HEK293 (cell line): ENCODE data around the gene BTG4.

ENCODE experiments used
- GLI2 ChIP-seq: fragments of 450-650 bp; formaldehyde crosslinking; IDR thresholded peaks from 2 replicates; pipeline ENCODE4; 2017; ENCODE audit warnings: missing biosample characterization, missing genetic modification characterization, low read depth, borderline replicate concordance
- HIC1 ChIP-seq: fragments of 450-650 bp; formaldehyde crosslinking; IDR thresholded peaks from 2 replicates; pipeline ENCODE4 v1.5.1; 2016; ENCODE audit warnings: missing biosample characterization, missing genetic modification characterization
- HOXC10 ChIP-seq: sonication (generic); formaldehyde crosslinking; IDR thresholded peaks from 2 replicates; pipeline ENCODE4 v1.8.1; 2023; ENCODE audit warnings: mild to moderate bottlenecking, missing genetic modification reagents
- RBAK ChIP-seq: fragments of 450-650 bp; formaldehyde crosslinking; IDR thresholded peaks from 2 replicates; pipeline ENCODE4 v1.5.1; 2016; ENCODE audit warnings: missing biosample characterization, missing genetic modification characterization
- REPIN1 ChIP-seq: fragments of 450-650 bp; formaldehyde crosslinking; IDR thresholded peaks from 2 replicates; pipeline ENCODE4 v1.5.1; 2017; ENCODE audit warnings: missing biosample characterization, missing genetic modification characterization, low read depth
- SALL2 ChIP-seq: fragments of 450-650 bp; formaldehyde crosslinking; IDR thresholded peaks from 2 replicates; pipeline ENCODE4 v1.5.0; 2017; ENCODE audit warnings: missing biosample characterization, mild to moderate bottlenecking, missing genetic modification characterization, borderline replicate concordance
- SP3 ChIP-seq: fragments of 450-650 bp; formaldehyde crosslinking; IDR thresholded peaks from 2 replicates; pipeline ENCODE4 v1.5.1; 2016; ENCODE audit warnings: missing biosample characterization, missing genetic modification characterization
- ZBTB17 ChIP-seq: fragments of 450-650 bp; formaldehyde crosslinking; IDR thresholded peaks from 2 replicates; pipeline ENCODE4 v1.5.1; 2016; ENCODE audit warnings: missing biosample characterization, missing genetic modification characterization
- ZEB2 ChIP-seq: fragments of 450-650 bp; formaldehyde crosslinking; IDR thresholded peaks from 2 replicates; pipeline ENCODE4 v1.5.1; 2016; ENCODE audit warnings: missing biosample characterization, missing genetic modification characterization
- ZNF148 ChIP-seq: fragments of 450-650 bp; formaldehyde crosslinking; IDR thresholded peaks from 2 replicates; pipeline ENCODE4 v1.5.0; 2017; ENCODE audit warnings: missing biosample characterization, missing genetic modification characterization, borderline replicate concordance
- ZNF16 ChIP-seq: fragments of 450-650 bp; formaldehyde crosslinking; IDR thresholded peaks from 2 replicates; pipeline ENCODE4 v1.5.1; 2016; ENCODE audit warnings: low read depth, missing biosample characterization, missing genetic modification characterization
- ZNF174 ChIP-seq: fragments of 450-650 bp; formaldehyde crosslinking; IDR thresholded peaks from 2 replicates; pipeline ENCODE4 v1.5.0; 2017; ENCODE audit warnings: missing biosample characterization, mild to moderate bottlenecking, missing genetic modification characterization
- ZNF266 ChIP-seq: fragments of 450-650 bp; formaldehyde crosslinking; IDR thresholded peaks from 2 replicates; pipeline ENCODE4 v1.5.1; 2016; ENCODE audit warnings: missing biosample characterization, missing genetic modification characterization, low read depth
- ZNF391 ChIP-seq: fragments of 450-650 bp; formaldehyde crosslinking; IDR thresholded peaks from 2 replicates; pipeline ENCODE4 v1.5.1; 2016; ENCODE audit warnings: low read depth, missing biosample characterization, missing genetic modification characterization, borderline replicate concordance
- ZNF529 ChIP-seq: fragments of 450-650 bp; formaldehyde crosslinking; IDR thresholded peaks from 2 replicates; pipeline ENCODE4 v1.5.1; 2017; ENCODE audit warnings: missing genetic modification characterization, missing biosample characterization; ENCODE audit not compliant: insufficient replicate concordance
- ZNF600 ChIP-seq: fragments of 450-650 bp; formaldehyde crosslinking; IDR thresholded peaks from 2 replicates; pipeline ENCODE4 v1.5.1; 2016; ENCODE audit warnings: missing biosample characterization, missing genetic modification characterization
- ZNF623 ChIP-seq: fragments of 450-650 bp; formaldehyde crosslinking; IDR thresholded peaks from 2 replicates; pipeline ENCODE4 v1.5.1; 2016; ENCODE audit warnings: missing biosample characterization, missing genetic modification characterization
- ZNF837 ChIP-seq: fragments of 450-650 bp; formaldehyde crosslinking; IDR thresholded peaks from 2 replicates; pipeline ENCODE4 v1.5.1; 2016; ENCODE audit warnings: missing biosample characterization, missing genetic modification characterization
- ZSCAN18 ChIP-seq: fragments of 450-650 bp; formaldehyde crosslinking; IDR thresholded peaks from 2 replicates; pipeline ENCODE4 v1.5.1; 2016; ENCODE audit warnings: missing biosample characterization, missing genetic modification characterization
- ZSCAN30 ChIP-seq: fragments of 450-650 bp; IDR thresholded peaks from 2 replicates; pipeline ENCODE4 v1.5.1; 2018; ENCODE audit warnings: missing biosample characterization, mild to moderate bottlenecking, missing genetic modification characterization, moderate library complexity
- TF ChIP-seq, protein P1 (sequence below): fragments of 450-650 bp; formaldehyde crosslinking; IDR thresholded peaks from 2 replicates; pipeline ENCODE4 v1.5.1; 2016; ENCODE audit warnings: missing biosample characterization, missing genetic modification characterization
- TF ChIP-seq, protein P2 (sequence below): fragments of 450-650 bp; formaldehyde crosslinking; IDR thresholded peaks from 2 replicates; pipeline ENCODE4; 2016; ENCODE audit warnings: missing biosample characterization, missing genetic modification characterization
- TF ChIP-seq, protein P3 (sequence below): fragments of 450-650 bp; formaldehyde crosslinking; IDR thresholded peaks from 2 replicates; pipeline ENCODE4 v1.5.1; 2017; ENCODE audit warnings: missing biosample characterization, missing genetic modification characterization
- TF ChIP-seq, protein P4 (sequence below): fragments of 450-650 bp; formaldehyde crosslinking; IDR thresholded peaks from 2 replicates; pipeline ENCODE4 v1.5.1; 2016; ENCODE audit warnings: missing biosample characterization, missing genetic modification characterization, low read depth
- TF ChIP-seq, protein P5 (sequence below): fragments of 450-650 bp; IDR thresholded peaks from 2 replicates; pipeline ENCODE4 v1.5.1; 2018; ENCODE audit warnings: missing biosample characterization, mild to moderate bottlenecking, missing genetic modification characterization

BTG4 gene

GRCh38 chr11:111540114-111540936 is 28.1 kb upstream of the BTG4 start, which contains the start of gene LAYN (continued):
- TF ChIP-seq ZBTB17 (tag by site-specific recombination): no peak
- TF ChIP-seq, protein P1, sequence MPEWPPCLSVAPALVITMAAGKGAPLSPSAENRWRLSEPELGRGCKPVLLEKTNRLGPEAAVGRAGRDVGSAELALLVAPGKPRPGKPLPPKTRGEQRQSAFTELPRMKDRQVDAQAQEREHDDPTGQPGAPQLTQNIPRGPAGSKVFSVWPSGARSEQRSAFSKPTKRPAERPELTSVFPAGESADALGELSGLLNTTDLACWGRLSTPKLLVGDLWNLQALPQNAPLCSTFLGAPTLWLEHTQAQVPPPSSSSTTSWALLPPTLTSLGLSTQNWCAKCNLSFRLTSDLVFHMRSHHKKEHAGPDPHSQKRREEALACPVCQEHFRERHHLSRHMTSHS (tag by site-specific recombination): no peak
- TF ChIP-seq SP3: peak; percentile 77
- TF ChIP-seq, protein P2, sequence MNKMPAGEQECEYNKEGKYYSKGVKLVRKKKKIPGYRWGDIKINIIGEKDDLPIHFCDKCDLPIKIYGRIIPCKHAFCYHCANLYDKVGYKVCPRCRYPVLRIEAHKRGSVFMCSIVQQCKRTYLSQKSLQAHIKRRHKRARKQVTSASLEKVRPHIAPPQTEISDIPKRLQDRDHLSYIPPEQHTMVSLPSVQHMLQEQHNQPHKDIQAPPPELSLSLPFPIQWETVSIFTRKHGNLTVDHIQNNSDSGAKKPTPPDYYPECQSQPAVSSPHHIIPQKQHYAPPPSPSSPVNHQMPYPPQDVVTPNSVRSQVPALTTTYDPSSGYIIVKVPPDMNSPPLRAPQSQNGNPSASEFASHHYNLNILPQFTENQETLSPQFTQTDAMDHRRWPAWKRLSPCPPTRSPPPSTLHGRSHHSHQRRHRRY (tag by site-specific recombination): no peak
- TF ChIP-seq ZNF266 (tag by site-specific recombination): no peak
- TF ChIP-seq ZNF837 (tag by site-specific recombination): no peak
- no peak for TF ChIP-seq RBAK
- TF ChIP-seq ZNF16: no peak
- TF ChIP-seq ZNF174 (tag by site-specific recombination): no peak
- TF ChIP-seq HIC1: no peak
- TF ChIP-seq ZSCAN18 (tag by site-specific recombination): no peak
- no peak for TF ChIP-seq ZNF391 (tag by site-specific recombination)
- TF ChIP-seq ZSCAN30 (tag by site-specific recombination): peak; percentile 64; the same call in 1 of the 2 replicates
- no peak for TF ChIP-seq GLI2 (tag by site-specific recombination)
- TF ChIP-seq, protein P3, sequence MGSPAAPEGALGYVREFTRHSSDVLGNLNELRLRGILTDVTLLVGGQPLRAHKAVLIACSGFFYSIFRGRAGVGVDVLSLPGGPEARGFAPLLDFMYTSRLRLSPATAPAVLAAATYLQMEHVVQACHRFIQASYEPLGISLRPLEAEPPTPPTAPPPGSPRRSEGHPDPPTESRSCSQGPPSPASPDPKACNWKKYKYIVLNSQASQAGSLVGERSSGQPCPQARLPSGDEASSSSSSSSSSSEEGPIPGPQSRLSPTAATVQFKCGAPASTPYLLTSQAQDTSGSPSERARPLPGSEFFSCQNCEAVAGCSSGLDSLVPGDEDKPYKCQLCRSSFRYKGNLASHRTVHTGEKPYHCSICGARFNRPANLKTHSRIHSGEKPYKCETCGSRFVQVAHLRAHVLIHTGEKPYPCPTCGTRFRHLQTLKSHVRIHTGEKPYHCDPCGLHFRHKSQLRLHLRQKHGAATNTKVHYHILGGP (tag by site-specific recombination): no peak
- TF ChIP-seq HOXC10 (CRISPR knock-in tag): no peak
- TF ChIP-seq ZNF623 (tag by site-specific recombination): no peak
- no peak for TF ChIP-seq ZNF148 (tag by site-specific recombination)
- TF ChIP-seq ZNF529 (tag by site-specific recombination): no peak
- no peak for TF ChIP-seq ZNF600 (tag by site-specific recombination)
- TF ChIP-seq REPIN1 (tag by site-specific recombination): no peak
- TF ChIP-seq, protein P4, sequence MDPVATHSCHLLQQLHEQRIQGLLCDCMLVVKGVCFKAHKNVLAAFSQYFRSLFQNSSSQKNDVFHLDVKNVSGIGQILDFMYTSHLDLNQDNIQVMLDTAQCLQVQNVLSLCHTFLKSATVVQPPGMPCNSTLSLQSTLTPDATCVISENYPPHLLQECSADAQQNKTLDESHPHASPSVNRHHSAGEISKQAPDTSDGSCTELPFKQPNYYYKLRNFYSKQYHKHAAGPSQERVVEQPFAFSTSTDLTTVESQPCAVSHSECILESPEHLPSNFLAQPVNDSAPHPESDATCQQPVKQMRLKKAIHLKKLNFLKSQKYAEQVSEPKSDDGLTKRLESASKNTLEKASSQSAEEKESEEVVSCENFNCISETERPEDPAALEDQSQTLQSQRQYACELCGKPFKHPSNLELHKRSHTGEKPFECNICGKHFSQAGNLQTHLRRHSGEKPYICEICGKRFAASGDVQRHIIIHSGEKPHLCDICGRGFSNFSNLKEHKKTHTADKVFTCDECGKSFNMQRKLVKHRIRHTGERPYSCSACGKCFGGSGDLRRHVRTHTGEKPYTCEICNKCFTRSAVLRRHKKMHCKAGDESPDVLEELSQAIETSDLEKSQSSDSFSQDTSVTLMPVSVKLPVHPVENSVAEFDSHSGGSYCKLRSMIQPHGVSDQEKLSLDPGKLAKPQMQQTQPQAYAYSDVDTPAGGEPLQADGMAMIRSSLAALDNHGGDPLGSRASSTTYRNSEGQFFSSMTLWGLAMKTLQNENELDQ: no peak
- TF ChIP-seq, protein P5, sequence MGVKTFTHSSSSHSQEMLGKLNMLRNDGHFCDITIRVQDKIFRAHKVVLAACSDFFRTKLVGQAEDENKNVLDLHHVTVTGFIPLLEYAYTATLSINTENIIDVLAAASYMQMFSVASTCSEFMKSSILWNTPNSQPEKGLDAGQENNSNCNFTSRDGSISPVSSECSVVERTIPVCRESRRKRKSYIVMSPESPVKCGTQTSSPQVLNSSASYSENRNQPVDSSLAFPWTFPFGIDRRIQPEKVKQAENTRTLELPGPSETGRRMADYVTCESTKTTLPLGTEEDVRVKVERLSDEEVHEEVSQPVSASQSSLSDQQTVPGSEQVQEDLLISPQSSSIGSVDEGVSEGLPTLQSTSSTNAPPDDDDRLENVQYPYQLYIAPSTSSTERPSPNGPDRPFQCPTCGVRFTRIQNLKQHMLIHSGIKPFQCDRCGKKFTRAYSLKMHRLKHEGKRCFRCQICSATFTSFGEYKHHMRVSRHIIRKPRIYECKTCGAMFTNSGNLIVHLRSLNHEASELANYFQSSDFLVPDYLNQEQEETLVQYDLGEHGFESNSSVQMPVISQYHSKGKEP (tag by site-specific recombination): no peak
- TF ChIP-seq ZEB2 (tag by site-specific recombination): no peak
- TF ChIP-seq SALL2: no peak
